22Rv1 (cell line): ENCODE results near the gene IL36RN.

Source experiments
- H3K27ac ChIP-seq: fragments of 450-650 bp; 2 replicates; pipeline ENCODE4 v1.5.1; 2017
- ZFX ChIP-seq: fragments of 450-650 bp; IDR thresholded peaks from 2 replicates; pipeline ENCODE4 v1.6.1; 2017; ENCODE audit warnings: antibody characterized with exemption, borderline replicate concordance
- TF ChIP-seq, protein P1 (sequence below): fragments of 450-650 bp; IDR thresholded peaks from 2 replicates; pipeline ENCODE4 v1.5.1; 2017; ENCODE audit warnings: mild to moderate bottlenecking

Gene IL36RN

DNA sequence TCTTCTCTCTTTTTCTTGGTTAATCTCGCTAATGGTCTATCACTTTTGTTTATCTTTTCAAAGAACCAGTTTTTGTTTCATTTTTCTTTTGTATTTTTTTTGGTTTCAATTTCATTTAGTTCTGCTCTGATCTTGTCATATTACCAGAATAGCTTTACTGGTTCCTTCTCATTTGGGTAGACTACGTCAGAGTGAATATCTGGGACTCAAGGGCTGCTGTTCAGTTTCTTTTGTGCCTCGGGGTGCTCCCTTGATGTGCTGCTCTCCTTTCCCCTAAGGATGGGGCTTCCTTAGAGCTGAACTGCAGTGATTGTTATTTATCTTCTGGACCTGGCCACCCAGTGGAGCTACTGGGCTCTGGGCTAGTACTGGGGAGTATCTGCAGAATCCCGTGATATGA is 39.0 kb downstream of the IL36RN start:
- TF ChIP-seq ZFX, result no peak
- TF ChIP-seq, protein P1, sequence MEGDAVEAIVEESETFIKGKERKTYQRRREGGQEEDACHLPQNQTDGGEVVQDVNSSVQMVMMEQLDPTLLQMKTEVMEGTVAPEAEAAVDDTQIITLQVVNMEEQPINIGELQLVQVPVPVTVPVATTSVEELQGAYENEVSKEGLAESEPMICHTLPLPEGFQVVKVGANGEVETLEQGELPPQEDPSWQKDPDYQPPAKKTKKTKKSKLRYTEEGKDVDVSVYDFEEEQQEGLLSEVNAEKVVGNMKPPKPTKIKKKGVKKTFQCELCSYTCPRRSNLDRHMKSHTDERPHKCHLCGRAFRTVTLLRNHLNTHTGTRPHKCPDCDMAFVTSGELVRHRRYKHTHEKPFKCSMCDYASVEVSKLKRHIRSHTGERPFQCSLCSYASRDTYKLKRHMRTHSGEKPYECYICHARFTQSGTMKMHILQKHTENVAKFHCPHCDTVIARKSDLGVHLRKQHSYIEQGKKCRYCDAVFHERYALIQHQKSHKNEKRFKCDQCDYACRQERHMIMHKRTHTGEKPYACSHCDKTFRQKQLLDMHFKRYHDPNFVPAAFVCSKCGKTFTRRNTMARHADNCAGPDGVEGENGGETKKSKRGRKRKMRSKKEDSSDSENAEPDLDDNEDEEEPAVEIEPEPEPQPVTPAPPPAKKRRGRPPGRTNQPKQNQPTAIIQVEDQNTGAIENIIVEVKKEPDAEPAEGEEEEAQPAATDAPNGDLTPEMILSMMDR, result no peak
- H3K27ac ChIP-seq, result no peak overlapping the region

- TF ChIP-seq ZFX, result no peak
- TF ChIP-seq, protein P1, result no peak
These were observed 39.5 kb downstream of the IL36RN start for GRCh38 chr2:113098532-113098931.

GRCh38 chr2:113102133-113102532 is 43.1 kb downstream of the IL36RN start:
- no peak overlapping the region for H3K27ac ChIP-seq
- TF ChIP-seq ZFX, result no peak
- TF ChIP-seq, protein P1, result no peak

More at GRCh38 chr2:113098532-113098931, 39.5 kb downstream of the IL36RN start:
- no peak overlapping the region for H3K27ac ChIP-seq

DNA sequence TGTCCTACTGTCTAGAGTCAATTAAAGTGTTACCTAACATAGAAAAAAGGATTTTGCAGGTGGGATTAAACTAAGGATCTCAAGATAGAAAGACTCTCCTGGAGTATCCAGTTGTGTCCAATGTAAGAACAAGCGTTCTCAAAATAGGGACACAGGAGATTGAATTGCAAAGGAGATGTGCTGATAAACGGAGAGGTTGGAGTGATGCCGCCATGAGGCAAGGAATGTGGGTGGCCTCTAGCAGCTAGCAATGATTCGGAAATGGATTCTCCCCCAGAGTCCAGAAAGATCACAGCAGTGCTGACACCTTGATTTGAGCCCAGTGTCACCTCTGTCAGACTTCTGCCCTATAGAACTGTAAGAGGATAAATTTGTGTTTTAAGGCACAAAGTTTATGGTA is 44.3 kb downstream of the IL36RN start:
- H3K27ac ChIP-seq, result no peak overlapping the region
- TF ChIP-seq ZFX, result no peak
- TF ChIP-seq, protein P1, result no peak

DNA sequence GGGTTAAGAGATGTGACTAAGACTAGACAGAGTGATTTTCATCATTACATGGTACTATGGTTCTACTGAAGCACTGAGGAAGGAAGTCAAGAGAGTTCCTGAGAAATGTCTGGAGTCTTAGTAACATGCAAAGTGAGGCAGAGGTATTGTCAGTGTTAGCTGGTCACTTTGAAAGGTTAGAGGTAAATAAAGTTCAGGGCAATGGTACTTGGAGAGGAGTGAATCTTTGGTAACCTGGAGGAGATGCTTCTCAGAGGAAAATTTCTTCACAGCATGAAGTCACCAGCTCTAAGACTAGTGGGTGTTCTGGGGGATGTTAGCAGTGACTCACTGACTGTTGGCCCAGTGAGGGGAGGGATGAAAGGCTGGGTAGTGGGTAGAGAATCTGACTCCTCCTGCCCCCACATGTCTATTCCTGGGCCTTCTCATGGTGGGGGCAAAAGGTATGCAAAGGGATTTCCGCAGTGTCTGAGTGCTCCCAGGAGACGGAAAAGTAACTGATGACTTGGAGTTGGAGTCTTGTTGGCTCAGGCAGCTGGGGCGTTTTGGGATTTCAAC is 45.1 kb downstream of the IL36RN start:
- TF ChIP-seq ZFX, result no peak
- TF ChIP-seq, protein P1, result no peak
- H3K27ac ChIP-seq, result no peak overlapping the region

DNA sequence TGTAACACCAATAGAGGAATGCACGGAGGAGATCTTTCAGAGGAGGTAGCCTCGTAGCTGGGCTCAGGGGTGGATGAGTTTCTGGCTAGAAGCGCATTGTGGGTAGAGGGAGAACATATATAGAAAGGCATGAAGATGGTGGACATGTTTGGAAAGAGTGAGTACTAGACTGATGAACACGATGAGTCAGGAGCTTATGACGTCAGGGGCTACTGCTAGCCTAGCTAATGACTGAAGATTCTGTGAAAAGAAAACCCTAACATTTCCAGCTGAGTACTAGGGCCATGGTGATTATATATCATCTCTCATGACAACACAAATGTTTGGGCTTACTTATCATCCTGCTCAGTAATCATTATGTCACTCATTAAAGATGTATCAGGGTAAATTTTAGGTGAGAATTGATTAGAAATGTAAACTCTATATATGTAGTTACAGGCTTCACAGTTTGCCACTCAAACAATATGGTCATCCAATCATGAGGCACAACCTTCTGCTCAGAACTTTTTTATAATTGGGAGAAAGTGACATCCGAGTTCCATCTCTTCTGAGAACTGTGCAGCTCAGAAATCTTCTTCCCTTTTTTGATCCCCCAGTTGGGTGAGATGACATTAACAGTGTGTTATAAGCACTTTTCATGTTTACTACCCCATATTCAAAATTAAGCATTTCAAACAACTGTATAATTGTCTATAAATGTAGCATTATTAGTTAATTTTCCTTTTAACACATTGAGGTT is 46.2 kb downstream of the IL36RN start:
- no peak for TF ChIP-seq ZFX
- TF ChIP-seq, protein P1, result no peak
- no peak overlapping the region for H3K27ac ChIP-seq

DNA sequence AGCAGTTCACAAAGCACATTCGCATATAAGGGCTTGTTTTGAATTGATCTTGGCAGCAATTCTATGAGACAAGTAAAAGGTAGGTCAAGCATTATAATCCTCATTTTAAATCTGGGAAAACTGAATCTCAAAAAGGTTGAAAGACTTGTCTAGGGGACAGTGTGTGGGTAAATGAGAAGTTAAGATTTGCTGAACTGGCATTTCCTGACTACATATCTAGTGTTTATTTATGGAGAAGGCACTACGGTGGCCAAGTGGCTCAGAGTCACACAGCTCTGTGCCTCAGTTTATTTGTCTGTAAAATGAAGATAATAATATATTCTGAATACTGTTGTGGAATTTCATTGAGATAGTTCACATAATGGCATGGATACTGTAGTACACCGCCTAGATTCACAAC is 52.1 kb downstream of the IL36RN start:
- H3K27ac ChIP-seq, result no peak overlapping the region
- TF ChIP-seq ZFX, result no peak
- TF ChIP-seq, protein P1, result no peak
